ENCODE data around the gene BCAS3.
A peak's percentile ranks its signal among the peaks of the same experiment; 100 is the strongest.

BCAS3 gene

GRCh38 chr17:61403801-61404662 is 726.4 kb downstream of the BCAS3 start:
- peak overlapping the region; percentile 68 for H3K4me3 Mint-ChIP-seq
- no peaks in the 10 kb centered on the region for H3K9me3 Mint-ChIP-seq
- DNase-seq (ENCODE audit: low spot score in 2 of 2) (no peak), ATAC-seq (replicated peaks; ENCODE audit: extremely low read depth, poor library complexity, severe bottlenecking) (no peak)
- H3K4me1 Mint-ChIP-seq, result peaks cover 25% of the 10 kb centered on the region
- H3K36me3 Mint-ChIP-seq (ENCODE audit: insufficient read depth), result peaks cover 14% of the 10 kb centered on the region
- H3K27ac Mint-ChIP-seq (ENCODE audit: low read depth), result no peak overlapping the region
- peaks cover 71% of the 10 kb centered on the region for H3K27me3 Mint-ChIP-seq

GRCh38 chr17:61404663-61404912 is 726.9 kb downstream of the BCAS3 start:
- Mint-ChIP-seq H3K27ac (ENCODE audit: low read depth) (no peak overlapping the region), H3K36me3 (ENCODE audit: insufficient read depth) (peaks cover 14% of the 10 kb centered on the region), H3K9me3 (no peaks in the 10 kb centered on the region), H3K27me3 (peaks cover 72% of the 10 kb centered on the region), H3K4me3 (peak overlapping the region; percentile 68), H3K4me1 (peaks cover 25% of the 10 kb centered on the region)
- no peak for ATAC-seq (replicated peaks; ENCODE audit: extremely low read depth, poor library complexity, severe bottlenecking)
- no peak for DNase-seq (ENCODE audit: low spot score in 2 of 2)

- peaks cover 29% of the 10 kb centered on the region for H3K4me1 Mint-ChIP-seq
- DNase-seq (ENCODE audit: low spot score in 2 of 2) (no peak), ATAC-seq (replicated peaks; ENCODE audit: extremely low read depth, poor library complexity, severe bottlenecking) (no peak)
- peaks cover 76% of the 10 kb centered on the region for H3K27me3 Mint-ChIP-seq
- peaks cover 16% of the 10 kb centered on the region for H3K36me3 Mint-ChIP-seq (ENCODE audit: insufficient read depth)
- peak overlapping the region; percentile 68 for H3K4me3 Mint-ChIP-seq
- no peaks in the 10 kb centered on the region for H3K9me3 Mint-ChIP-seq
- H3K27ac Mint-ChIP-seq (ENCODE audit: low read depth), result no peak overlapping the region
Observed at GRCh38 chr17:61404913-61405685, 727.4 kb downstream of the BCAS3 start.

DNA sequence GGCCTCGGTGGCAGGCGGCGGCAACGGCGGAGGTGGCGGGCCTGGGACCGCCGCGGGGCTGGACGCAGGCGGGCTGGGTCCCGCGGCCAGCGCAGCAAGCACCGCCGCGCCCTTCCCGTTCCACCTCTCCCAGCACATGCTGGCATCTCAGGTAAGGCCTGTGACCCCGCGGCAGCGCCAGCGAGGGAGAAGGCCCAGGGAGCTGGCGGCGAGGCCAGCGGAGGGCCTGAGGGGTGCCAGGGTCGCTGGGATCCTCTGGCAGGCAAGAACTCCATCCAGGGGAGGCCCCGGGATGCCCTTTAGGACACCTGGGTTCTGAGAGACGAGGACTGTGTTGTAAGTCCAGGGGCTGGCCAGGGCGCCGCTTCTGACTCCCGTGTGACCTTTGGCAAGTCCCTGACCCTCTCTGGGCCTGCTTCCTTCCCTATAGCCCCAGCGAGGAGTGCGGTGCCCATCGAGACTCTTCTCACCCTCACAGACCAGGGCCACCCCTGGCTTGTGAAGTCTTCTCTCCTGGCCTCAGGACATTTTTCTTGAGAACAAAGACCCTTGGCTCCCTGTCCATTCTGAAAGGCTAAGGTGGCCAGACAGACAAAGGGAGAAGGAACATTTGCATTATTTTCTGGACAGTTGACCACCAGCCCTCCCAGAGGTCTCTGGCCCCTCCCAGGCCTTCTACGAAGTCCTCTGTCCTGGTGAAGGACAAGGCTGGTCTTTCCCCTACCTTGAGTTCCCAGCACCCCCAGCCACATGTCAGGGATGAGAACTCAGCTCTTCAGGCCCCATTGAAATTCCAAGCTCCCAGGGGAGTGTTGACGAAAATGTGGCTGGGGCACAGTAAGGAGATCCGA is 728.3 kb downstream of the BCAS3 start:
- Mint-ChIP-seq H3K27ac (ENCODE audit: low read depth) (no peak overlapping the region), H3K4me1 (peaks cover 35% of the 10 kb centered on the region), H3K4me3 (no peak overlapping the region), H3K36me3 (ENCODE audit: insufficient read depth) (peaks cover 16% of the 10 kb centered on the region), H3K9me3 (no peaks in the 10 kb centered on the region), H3K27me3 (peaks cover 79% of the 10 kb centered on the region)
- no peak for DNase-seq (ENCODE audit: low spot score in 2 of 2)
- no peak for ATAC-seq (replicated peaks; ENCODE audit: extremely low read depth, poor library complexity, severe bottlenecking)

- no peak overlapping the region for H3K27ac Mint-ChIP-seq (ENCODE audit: low read depth)
- H3K36me3 Mint-ChIP-seq (ENCODE audit: insufficient read depth), result peaks cover 16% of the 10 kb centered on the region
- H3K4me3 Mint-ChIP-seq, result no peak overlapping the region
- DNase-seq (ENCODE audit: low spot score in 2 of 2) (no peak), ATAC-seq (replicated peaks; ENCODE audit: extremely low read depth, poor library complexity, severe bottlenecking) (no peak)
- no peaks in the 10 kb centered on the region for H3K9me3 Mint-ChIP-seq
- peaks cover 35% of the 10 kb centered on the region for H3K4me1 Mint-ChIP-seq
- H3K27me3 Mint-ChIP-seq, result peaks cover 74% of the 10 kb centered on the region
Observed at GRCh38 chr17:61406537-61406845, 728.8 kb downstream of the BCAS3 start.

- no peak overlapping the region for H3K4me3 Mint-ChIP-seq
- no peak overlapping the region for H3K27ac Mint-ChIP-seq (ENCODE audit: low read depth)
- peaks cover 67% of the 10 kb centered on the region for H3K27me3 Mint-ChIP-seq
- H3K4me1 Mint-ChIP-seq, result peaks cover 34% of the 10 kb centered on the region
- peaks cover 16% of the 10 kb centered on the region for H3K36me3 Mint-ChIP-seq (ENCODE audit: insufficient read depth)
- no peak for DNase-seq (ENCODE audit: low spot score in 2 of 2)
- H3K9me3 Mint-ChIP-seq, result no peaks in the 10 kb centered on the region
- no peak for ATAC-seq (replicated peaks; ENCODE audit: extremely low read depth, poor library complexity, severe bottlenecking)
Observed at GRCh38 chr17:61406971-61407911, 729.6 kb downstream of the BCAS3 start.

DNA sequence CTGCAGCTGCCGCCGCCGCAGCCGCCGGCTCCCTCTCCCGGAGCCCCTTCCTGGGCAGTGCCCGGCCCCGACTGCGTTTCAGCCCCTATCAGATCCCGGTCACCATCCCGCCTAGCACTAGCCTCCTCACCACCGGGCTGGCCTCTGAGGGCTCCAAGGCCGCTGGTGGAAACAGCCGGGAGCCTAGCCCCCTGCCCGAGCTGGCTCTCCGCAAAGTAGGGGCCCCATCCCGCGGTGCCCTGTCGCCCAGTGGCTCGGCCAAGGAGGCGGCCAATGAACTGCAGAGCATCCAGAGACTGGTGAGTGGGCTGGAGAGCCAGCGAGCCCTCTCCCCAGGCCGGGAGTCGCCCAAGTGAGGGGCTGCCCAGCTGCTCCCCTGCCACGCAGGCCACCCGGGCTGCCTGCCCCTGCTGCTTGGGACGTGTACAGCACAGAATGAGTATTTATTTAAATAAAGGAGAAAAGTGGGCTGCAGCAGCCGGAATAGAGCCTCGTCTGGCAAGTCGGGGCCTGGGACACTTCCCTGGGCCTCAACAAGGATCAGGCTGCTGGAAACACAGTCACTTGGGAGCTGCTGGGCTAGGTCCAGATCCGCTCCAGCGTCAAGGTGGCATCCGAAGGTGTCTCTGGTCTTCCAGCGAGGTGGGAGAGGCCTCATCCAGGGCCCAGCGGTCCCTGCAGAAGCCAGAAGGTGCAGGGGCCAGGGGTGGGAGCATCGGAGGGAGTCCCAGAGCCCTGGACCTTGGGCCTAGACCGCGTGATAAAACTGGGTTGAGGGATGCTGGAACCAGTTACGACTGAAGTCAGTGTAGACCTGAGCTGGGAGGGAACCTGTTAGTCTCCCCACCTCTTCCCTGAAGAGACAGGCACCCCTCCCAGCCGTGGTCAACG is 730.7 kb downstream of the BCAS3 start:
- Mint-ChIP-seq H3K4me1 (peaks cover 23% of the 10 kb centered on the region), H3K4me3 (peak overlapping the region; percentile 74), H3K27ac (ENCODE audit: low read depth) (no peak overlapping the region), H3K27me3 (peaks cover 56% of the 10 kb centered on the region), H3K36me3 (ENCODE audit: insufficient read depth) (peaks cover 8% of the 10 kb centered on the region), H3K9me3 (no peaks in the 10 kb centered on the region)
- ATAC-seq (replicated peaks; ENCODE audit: extremely low read depth, poor library complexity, severe bottlenecking) (no peak), DNase-seq (ENCODE audit: low spot score in 2 of 2) (no peak)

DNA sequence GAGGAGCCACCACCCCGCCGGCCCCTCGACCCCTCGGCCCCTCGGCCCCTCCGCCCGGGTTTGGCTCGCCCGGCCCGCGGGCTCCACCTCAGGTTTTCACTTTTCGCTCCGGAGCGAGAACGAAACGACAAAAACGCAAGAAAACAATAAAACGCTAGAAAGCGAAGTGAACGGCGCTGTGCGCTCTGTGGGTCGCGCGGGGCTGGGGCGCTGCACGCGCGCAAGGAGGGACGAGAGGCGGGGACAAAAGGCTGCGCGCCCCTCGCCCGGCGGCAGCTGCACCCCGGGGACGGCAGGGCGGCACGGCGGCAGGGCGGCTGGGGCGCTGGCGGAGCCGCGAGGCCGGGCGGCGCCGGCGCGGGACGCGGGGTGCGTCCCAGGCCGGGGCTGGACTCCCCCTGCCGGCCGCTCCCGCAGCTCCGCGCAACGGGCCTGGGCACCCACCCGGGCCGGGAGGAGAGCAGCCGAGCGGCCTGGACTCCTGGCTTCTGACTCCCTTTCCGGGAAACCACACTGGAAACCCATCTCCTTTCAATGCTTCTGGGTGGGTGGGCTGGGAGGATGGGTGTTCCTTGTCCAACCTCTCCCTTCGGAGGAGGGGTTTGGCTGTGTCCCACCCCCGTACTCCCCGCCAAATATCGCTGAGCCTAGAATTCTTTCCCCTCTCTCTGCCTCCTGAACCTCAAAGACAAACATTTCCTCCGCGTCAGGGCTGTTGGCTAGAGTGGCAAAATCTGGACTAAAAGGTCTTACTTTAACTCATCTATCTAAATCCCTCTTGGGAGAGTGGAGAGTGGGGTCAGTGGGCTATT is 731.9 kb downstream of the BCAS3 start:
- ATAC-seq (replicated peaks; ENCODE audit: extremely low read depth, poor library complexity, severe bottlenecking) (no peak), DNase-seq (ENCODE audit: low spot score in 2 of 2) (no peak)
- peaks cover 15% of the 10 kb centered on the region for H3K4me1 Mint-ChIP-seq
- H3K4me3 Mint-ChIP-seq, result peak overlapping the region; percentile 74
- peaks cover 9% of the 10 kb centered on the region for H3K36me3 Mint-ChIP-seq (ENCODE audit: insufficient read depth)
- H3K27ac Mint-ChIP-seq (ENCODE audit: low read depth), result no peak overlapping the region
- H3K9me3 Mint-ChIP-seq, result no peaks in the 10 kb centered on the region
- H3K27me3 Mint-ChIP-seq, result peaks cover 45% of the 10 kb centered on the region

GRCh38 chr17:61410141-61411010 is 732.7 kb downstream of the BCAS3 start:
- peak overlapping the region; percentile 74 for H3K4me3 Mint-ChIP-seq
- no peak overlapping the region for H3K27ac Mint-ChIP-seq (ENCODE audit: low read depth)
- peaks cover 44% of the 10 kb centered on the region for H3K27me3 Mint-ChIP-seq
- no peaks in the 10 kb centered on the region for H3K9me3 Mint-ChIP-seq
- H3K36me3 Mint-ChIP-seq (ENCODE audit: insufficient read depth), result peaks cover 9% of the 10 kb centered on the region
- H3K4me1 Mint-ChIP-seq, result peaks cover 15% of the 10 kb centered on the region
- ATAC-seq (replicated peaks; ENCODE audit: extremely low read depth, poor library complexity, severe bottlenecking) (peak; percentile 54), DNase-seq (ENCODE audit: low spot score in 2 of 2) (peak; percentile 62 to 73)

GRCh38 chr17:61411011-61411260 is 733.3 kb downstream of the BCAS3 start:
- Mint-ChIP-seq H3K36me3 (ENCODE audit: insufficient read depth) (peaks cover 9% of the 10 kb centered on the region), H3K27me3 (peaks cover 43% of the 10 kb centered on the region), H3K9me3 (no peaks in the 10 kb centered on the region), H3K4me1 (peaks cover 15% of the 10 kb centered on the region), H3K4me3 (peak overlapping the region; percentile 74), H3K27ac (ENCODE audit: low read depth) (no peak overlapping the region)
- DNase-seq (ENCODE audit: low spot score in 2 of 2) (no peak), ATAC-seq (replicated peaks; ENCODE audit: extremely low read depth, poor library complexity, severe bottlenecking) (no peak)

Data from central memory CD8-positive, alpha-beta T cell (primary cell).